H1 (cell line): ENCODE results near the gene MAB21L3. TPM values are rescaled to one million over a fixed set of nuclear protein-coding genes. Genes with fewer than 3 reads are reported as not detected.
"Not testable (repeated sequence)": the region's sequence is repeated elsewhere in the genome, so short reads cannot be mapped to it uniquely, and the experiment has no call there.

Experiments used
- CTCF ChIA-PET: fragments of 300-600 bp; sonication (Branson Sonifier 250); formaldehyde crosslinking; loops from one replicate; lab custom pipeline; 2021; ENCODE audit not compliant: partially characterized antibody; lab: Charles Lee
- POLR2A ChIA-PET: fragments of 300-600 bp; sonication (Branson Sonifier 250); formaldehyde crosslinking; loops from one replicate; lab custom pipeline; 2021; ENCODE audit warnings: inconsistent platforms; ENCODE audit not compliant: partially characterized antibody; lab: Charles Lee
- DNase-seq, 2 experiments: peaks; one replicate each; pipeline versions ENCODE4 v3.0.0 to v3.0.0-alpha.2; 2010 to 2022; ENCODE audit warnings: low spot score in 2 of 2, low read depth in 1 of 2, mixed read lengths in 1 of 2
- FAIRE-seq: peaks from 2 replicates; lab custom pipeline; 2011; peaks lifted over from hg19 to GRCh38; lab: Jason Lieb, UNC
- H2AFZ ChIP-seq: 2 replicates; pipeline ENCODE4 v1.8.1; 2012; ENCODE audit warnings: low read length, inconsistent platforms
- H2AK5ac ChIP-seq: 2 replicates; pipeline ENCODE4 v1.6.1; 2013; ENCODE audit warnings: low read depth, low read length
- H2BK120ac ChIP-seq: replicated peaks from 2 replicates; pipeline ENCODE3; 2013; ENCODE audit warnings: low read depth, low read length, inconsistent platforms
- H2BK12ac ChIP-seq: 2 replicates; pipeline ENCODE4 v1.6.1; 2013; ENCODE audit warnings: low read depth, low read length
- H2BK15ac ChIP-seq: 2 replicates; pipeline ENCODE4 v1.6.1; 2013; ENCODE audit warnings: low read length
- H2BK20ac ChIP-seq: 2 replicates; pipeline ENCODE4 v1.6.1; 2013; ENCODE audit warnings: low read length
- H2BK5ac ChIP-seq: 2 replicates; pipeline ENCODE4 v1.6.1; 2013; ENCODE audit warnings: low read depth, low read length
- H3K14ac ChIP-seq: 2 replicates; pipeline ENCODE4 v1.6.1; 2013; ENCODE audit warnings: inconsistent platforms; ENCODE audit not compliant: insufficient read length
- H3K18ac ChIP-seq: 2 replicates; pipeline ENCODE4 v1.6.1; 2013; ENCODE audit warnings: low read length; ENCODE audit errors: extremely low read depth
- H3K23ac ChIP-seq: 2 replicates; pipeline ENCODE4 v1.6.1; 2013; ENCODE audit warnings: inconsistent platforms; ENCODE audit not compliant: insufficient read length
- H3K23me2 ChIP-seq: 2 replicates; pipeline ENCODE4 v1.6.1; 2013; ENCODE audit warnings: low read depth, low read length
- H3K27ac ChIP-seq: 2 replicates; pipeline ENCODE4 v1.6.1; 2011; ENCODE audit warnings: low read depth, low read length, inconsistent platforms
- H3K27me3 ChIP-seq, 4 experiments: replicated peaks in 1 of 4; 1 replicate in 1 of 4; 2 replicates in 3 of 4; pipeline versions ENCODE4 v1.6.1 to v1.8.1; 2011 to 2013; ENCODE audit warnings: low read length in 3 of 4, mild to moderate bottlenecking in 3 of 4, inconsistent platforms in 2 of 4, mixed read lengths in 2 of 4, moderate library complexity in 1 of 4; ENCODE audit not compliant: control insufficient read depth in 3 of 4, insufficient read depth in 3 of 4; ENCODE audit errors: extremely low read depth in 1 of 4
- H3K36me3 ChIP-seq, 4 experiments: 2 replicates each; pipeline versions ENCODE4 v1.6.1 to v1.8.1; 2011 to 2013; ENCODE audit warnings: mild to moderate bottlenecking in 4 of 4, low read length in 3 of 4, moderate library complexity in 2 of 4, control low read depth in 1 of 4, inconsistent platforms in 1 of 4; ENCODE audit not compliant: insufficient read depth in 4 of 4, control insufficient read depth in 2 of 4
- H3K4ac ChIP-seq: replicated peaks from 2 replicates; pipeline ENCODE3; 2013; ENCODE audit warnings: low read length, low read depth, mixed read lengths, inconsistent platforms; ENCODE audit not compliant: insufficient read length
- H3K4me1 ChIP-seq, 4 experiments: replicated peaks in 1 of 4; 1 replicate in 1 of 4; 2 replicates in 3 of 4; pipeline versions ENCODE4 v1.6.1 to v1.8.1; 2011 to 2013; ENCODE audit warnings: low read length in 3 of 4, inconsistent platforms in 2 of 4, mixed read lengths in 1 of 4; ENCODE audit not compliant: insufficient read depth in 4 of 4, control insufficient read depth in 3 of 4
- H3K4me2 ChIP-seq, 2 experiments: 2 replicates each; pipeline versions ENCODE4 v1.6.1 to v1.8.1; 2011 to 2013; ENCODE audit warnings: low read depth in 2 of 2, low read length in 2 of 2, control low read depth in 1 of 2, inconsistent platforms in 1 of 2, mild to moderate bottlenecking in 1 of 2; ENCODE audit not compliant: insufficient read depth in 1 of 2
- H3K4me3 ChIP-seq, 4 experiments: fragments of 200-600, 300-600 bp in 1 of 4; sonication (generic), shearing (Covaris generic), sonication (Bioruptor Twin) in 1 of 4; 2 replicates each; pipeline versions ENCODE4 v1.5.1 to v1.8.1; 2011 to 2016; ENCODE audit warnings: low read length in 4 of 4, low read depth in 3 of 4, control low read depth in 2 of 4, inconsistent platforms in 2 of 4, mild to moderate bottlenecking in 2 of 4, mixed read lengths in 1 of 4, moderate library complexity in 1 of 4; ENCODE audit not compliant: insufficient read depth in 2 of 4; ENCODE audit errors: extremely low read depth in 1 of 4
- H3K56ac ChIP-seq: replicated peaks from 2 replicates; pipeline ENCODE3; 2013; ENCODE audit warnings: low read depth, mild to moderate bottlenecking, mixed read lengths, low read length, inconsistent platforms; ENCODE audit not compliant: insufficient read length
- H3K79me1 ChIP-seq: 2 replicates; pipeline ENCODE4 v1.6.1; 2013; ENCODE audit warnings: low read depth, low read length, control low read depth
- H3K79me2 ChIP-seq, 2 experiments: 2 replicates each; pipeline versions ENCODE4 v1.6.1 to v1.8.1; 2012 to 2013; ENCODE audit warnings: low read length in 2 of 2, mild to moderate bottlenecking in 2 of 2, inconsistent platforms in 1 of 2; ENCODE audit not compliant: insufficient read depth in 2 of 2, control insufficient read depth in 1 of 2
- H3K9ac ChIP-seq, 4 experiments: replicated peaks in 1 of 4; 1 replicate in 1 of 4; 2 replicates in 3 of 4; pipeline versions ENCODE4 v1.6.1 to v1.8.1; 2011 to 2013; ENCODE audit warnings: low read depth in 3 of 4, low read length in 3 of 4, control low read depth in 2 of 4, mild to moderate bottlenecking in 2 of 4, moderate library complexity in 2 of 4, inconsistent platforms in 1 of 4; ENCODE audit errors: extremely low read depth in 1 of 4
- H3K9me3 ChIP-seq, 2 experiments: 2 replicates each; pipeline versions ENCODE4 v1.6.1 to v1.8.1; 2012 to 2013; ENCODE audit warnings: mild to moderate bottlenecking in 2 of 2, moderate library complexity in 2 of 2, control low read depth in 1 of 2, inconsistent platforms in 1 of 2, low read depth in 1 of 2, low read length in 1 of 2, mixed read lengths in 1 of 2; ENCODE audit not compliant: insufficient read depth in 2 of 2
- H4K20me1 ChIP-seq, 2 experiments: replicated peaks in 1 of 2; 2 replicates each; pipeline versions ENCODE3 to v1.8.1; 2011 to 2013; ENCODE audit warnings: inconsistent platforms in 2 of 2, low read length in 2 of 2, mild to moderate bottlenecking in 1 of 2; ENCODE audit not compliant: insufficient read depth in 2 of 2, control insufficient read depth in 1 of 2
- H4K5ac ChIP-seq: 2 replicates; pipeline ENCODE4 v1.6.1; 2013; ENCODE audit warnings: low read length, low read depth, mixed read lengths, inconsistent platforms; ENCODE audit not compliant: insufficient read length
- H4K8ac ChIP-seq: 2 replicates; pipeline ENCODE4 v1.8.0; 2013; ENCODE audit warnings: mild to moderate bottlenecking, moderate library complexity, low read length, inconsistent platforms; ENCODE audit not compliant: insufficient read depth; ENCODE audit errors: extremely low read depth
- H4K91ac ChIP-seq: replicated peaks from 2 replicates; pipeline ENCODE3; 2013; ENCODE audit warnings: low read length, mixed read lengths, inconsistent platforms; ENCODE audit not compliant: insufficient read length
- WGBS, 2 experiments: shearing (Covaris generic) in 1 of 2; methylation state at CpG; one replicate each; pipeline versions ENCODE4 v1.1.6 to v1.1.7; 2013 to 2015; ENCODE audit warnings: low lambda C conversion rate in 2 of 2, mixed read lengths in 2 of 2, inconsistent platforms in 1 of 2, low coverage in 1 of 2, missing lambda C conversion rate in 1 of 2; ENCODE audit not compliant: insufficient replicate concordance in 2 of 2, insufficient coverage in 1 of 2, insufficient read length in 1 of 2; ENCODE audit errors: extremely low coverage in 1 of 2, missing lambda C conversion rate in 1 of 2; 5-methylcytosine and 5-hydroxymethylcytosine counted together
- polyA plus RNA-seq, 7 experiments: library from polyadenylated mRNA; depleted of rRNA in 3 of 7; stranded (reverse) in 5 of 7; unstranded in 2 of 7; fragments of >200 nt in 5 of 7; fragments of 200-250 nt in 2 of 7; gene quantifications; 1 replicate in 5 of 7; 2 replicates in 1 of 7; 4 replicates in 1 of 7; pipeline versions ENCODE4 v1.2.1 to v1.2.3, GENCODE V29; 2011 to 2013; ENCODE audit warnings: missing spikeins in 2 of 7, mixed read lengths in 2 of 7
- total RNA-seq: library from RNA; stranded (reverse); fragmentation: NEBNext Ultra II Directional; extraction: Animal tissue kit (Norgen Biotek cat#: 25700); gene quantifications from 2 replicates; pipeline ENCODE4 v1.2.1, GENCODE V29; 2021

MAB21L3 gene
- total and polyA plus RNA-seq, 2 of the 8 experiments (the other 6 are each of a cell fraction or from before 2014, with no cell fraction given): not detected

- H4K8ac ChIP-seq, H3K18ac ChIP-seq, H3K36me3 ChIP-seq, H3K9ac ChIP-seq, H3K4me3 ChIP-seq, H2BK120ac ChIP-seq, H3K4me2 ChIP-seq, H2BK20ac ChIP-seq, H3K14ac ChIP-seq, H4K91ac ChIP-seq, H2AFZ ChIP-seq, H2BK12ac ChIP-seq, H3K4ac ChIP-seq, H3K4me1 ChIP-seq, H3K79me2 ChIP-seq, H2AK5ac ChIP-seq, DNase-seq, H3K23me2 ChIP-seq, H3K56ac ChIP-seq, H4K5ac ChIP-seq, H3K79me1 ChIP-seq, H2BK15ac ChIP-seq, H2BK5ac ChIP-seq, H3K23ac ChIP-seq, H3K27me3 ChIP-seq, H4K20me1 ChIP-seq, FAIRE-seq, H3K27ac ChIP-seq: not testable (repeated sequence)
- ChIA-PET POLR2A (interaction anchor here (1.0 kb wide), 1 partner anchor 22 kb away, joined by 3 read pairs; no protein-coding TSS in a partner anchor), CTCF (interaction anchor here (0.6 to 2.9 kb wide), 6 partner anchors 7 to 352 kb away, joined by 4 to 19 read pairs (median 6); no protein-coding TSS in a partner anchor)
- 89% methylated on average over 24 of the region's 37 CpGs; no CpG with 5 or more reads in 1 of the 2 experiments for WGBS, 2 experiments
- H3K9me3 ChIP-seq: peaks cover 8 to 12% of the 10 kb centered on the region in 2 experiments
Observed at GRCh38 chr1:116146447-116147113, 35.4 kb downstream of the MAB21L3 start.
